ENCODE results near the gene MAPKAP1. TPM values are rescaled to one million over a fixed set of nuclear protein-coding genes. Genes with fewer than 3 reads are reported as not detected.

MAPKAP1 gene
- total and polyA plus RNA-seq, 2 of the 13 experiments (the other 11 are each of a cell fraction or from before 2014, with no cell fraction given), result 45.0 to 64.3 TPM

DNA sequence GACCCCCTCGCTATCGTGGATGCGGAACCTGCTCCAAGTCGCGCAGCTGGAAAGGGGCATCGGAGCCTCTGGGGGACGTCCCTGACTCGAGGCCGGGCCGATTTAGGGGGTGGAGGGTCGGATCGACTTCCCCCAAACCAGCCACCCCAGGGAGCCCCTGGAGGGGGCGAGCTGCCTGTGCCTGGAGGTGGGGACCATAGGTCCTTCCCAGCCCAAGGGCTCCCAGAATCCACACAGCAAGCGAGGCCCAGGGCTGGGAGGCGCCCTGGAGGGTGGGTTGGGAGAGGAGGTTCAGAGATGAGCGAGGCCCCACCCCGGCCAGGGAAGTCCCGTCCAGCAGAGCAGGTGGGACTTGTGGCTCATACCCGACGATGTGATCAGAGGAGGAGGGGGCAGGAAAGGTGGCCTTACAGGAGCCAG, 297.8 kb downstream of the MAPKAP1 start:
- H3K4me2 ChIP-seq (ENCODE audit: low read depth, low read length), result no peak overlapping the region
- H3K9me3 ChIP-seq (ENCODE audit: low read length), result no peaks in the 10 kb centered on the region
- H3K4me3 ChIP-seq (replicated peaks in 1 of 3; ENCODE audit: insufficient read depth in 1 of 3, low read depth in 2 of 3, low read length in 3 of 3), result no peak overlapping the region
- H3K27ac ChIP-seq (ENCODE audit: extremely low read length, insufficient read depth, low read length), result no peak overlapping the region
- TF ChIP-seq TBP (CRISPR knock-in tag; IDR thresholded peaks at IDR 0.05) (no peak), DPF2 (CRISPR knock-in tag; IDR thresholded peaks at IDR 0.05; ENCODE audit: borderline replicate concordance, low read depth) (no peak), MNT (IDR thresholded peaks at IDR 0.05) (no peak), ATM (IDR thresholded peaks at IDR 0.05; ENCODE audit: borderline replicate concordance) (no peak), ZNF879 (CRISPR knock-in tag; IDR thresholded peaks at IDR 0.05) (no peak), ZNF672 (CRISPR knock-in tag; IDR thresholded peaks at IDR 0.05) (no peak), ZSCAN30 (CRISPR knock-in tag; IDR thresholded peaks at IDR 0.05) (no peak), ZKSCAN8 (CRISPR knock-in tag; IDR thresholded peaks at IDR 0.05; ENCODE audit: borderline replicate concordance) (no peak), HNRNPLL (IDR thresholded peaks at IDR 0.05; ENCODE audit: low read depth, low read length, poor library complexity, severe bottlenecking) (peak; percentile 24), HNRNPH1 (optimal IDR thresholded peaks at IDR 0.05; ENCODE audit: low read depth, low read length) (no peak), ZNF263 (CRISPR knock-in tag; IDR thresholded peaks at IDR 0.05) (no peak), SP2 (CRISPR knock-in tag; IDR thresholded peaks at IDR 0.05) (0 out of 2 replicates have a peak, but pooled peaks have one; percentile 27)
- no peak overlapping the region for H3K9ac ChIP-seq (ENCODE audit: insufficient read depth, low read depth, low read length)
- intact Hi-C loops (cut with micrococcal nuclease; ENCODE audit: unreplicated experiment) (loop anchor here (2.0 to 5.0 kb wide), 2 partner anchors 138 to 820 kb away; no protein-coding TSS in a partner anchor), in situ Hi-C loops (cut with HindIII; ENCODE audit: extremely low pct_ligation_motif_present, low pct_unique_long_range_greater_than_20kb) (loop anchor here (5.0 to 10.0 kb wide), 3 partner anchors 223 to 986 kb away; no protein-coding TSS in a partner anchor)
- DNase-seq (ENCODE audit: low spot score) (no peak), ATAC-seq (peak; percentile 24), FAIRE-seq (no peak)
- H3K27me3 ChIP-seq (ENCODE audit: control insufficient read depth in 1 of 2, insufficient read depth in 2 of 2, low read length in 2 of 2), result peaks cover 0 to 34% of the 10 kb centered on the region in 2 experiments; a peak in 4 of 5 replicates
- POLR2A ChIA-PET, result no interaction called here
- no TSS peak for BruUV-seq (replicated peaks)
- H3K36me3 ChIP-seq (replicated peaks in 1 of 2; ENCODE audit: control insufficient read depth in 1 of 2, insufficient read depth in 2 of 2, low read length in 2 of 2), result no peaks in the 10 kb centered on the region
- 20% methylated on average over 7 of the region's 20 CpGs for WGBS (ENCODE audit: low lambda C conversion rate)
- peaks cover 52% of the 10 kb centered on the region for H3K4me1 ChIP-seq (ENCODE audit: insufficient read depth, low read length)
- CTCF ChIA-PET (ENCODE audit: low intra/inter-chr PET ratio, low total read pairs), result interaction anchor here (1.1 kb wide), 1 partner anchor 222 kb away, joined by 5 read pairs; no protein-coding TSS in a partner anchor
- H2AFZ ChIP-seq (ENCODE audit: low read length), result no peak overlapping the region
- no peaks in the 10 kb centered on the region for H4K20me1 ChIP-seq (ENCODE audit: insufficient read depth, low read length)
- no peaks in the 10 kb centered on the region for H3K79me2 ChIP-seq (ENCODE audit: insufficient read depth, low read length)

Data from HepG2 (cell line).